PFSK-1 (cell line): ENCODE data around the gene SUOX.

ENCODE experiments used
- FOXP2 ChIP-seq: optimal IDR thresholded peaks from 2 replicates; pipeline ENCODE3; 2011; ENCODE audit warnings: borderline replicate concordance, control low read depth, inconsistent platforms; ENCODE audit not compliant: insufficient read depth; ENCODE audit errors: extremely low read length, extremely low read depth
- POLR2AphosphoS5 ChIP-seq: IDR thresholded peaks from 2 replicates; pipeline ENCODE4 v1.6.1; 2012; ENCODE audit warnings: low read depth, mild to moderate bottlenecking, control low read depth, low read length, moderate library complexity
- REST ChIP-seq, 2 experiments: IDR thresholded peaks; 2 replicates each; pipeline versions ENCODE4 v1.6.1 to v1.8.0; 2011 to 2012; ENCODE audit warnings: low read depth in 2 of 2, low read length in 2 of 2, control low read depth in 1 of 2, inconsistent platforms in 1 of 2, mild to moderate bottlenecking in 1 of 2, moderate library complexity in 1 of 2; ENCODE audit not compliant: insufficient read depth in 1 of 2
- SIN3A ChIP-seq: IDR thresholded peaks from 2 replicates; pipeline ENCODE4 v1.6.1; 2012; ENCODE audit warnings: mild to moderate bottlenecking, low read length, moderate library complexity, borderline replicate concordance; ENCODE audit not compliant: insufficient read depth
- TAF1 ChIP-seq: IDR thresholded peaks from 2 replicates; pipeline ENCODE4 v1.6.1; 2012; ENCODE audit warnings: low read length, control low read depth, borderline replicate concordance; ENCODE audit not compliant: insufficient read depth

Gene SUOX

GRCh38 chr12:56007564-56008559, 10.8 kb downstream of the SUOX start:
- TF ChIP-seq SIN3A = no peak
- TF ChIP-seq FOXP2 = no peak
- TF ChIP-seq REST (IDR thresholded peaks at IDR 0.05; ENCODE audit: insufficient read depth in 1 of 2, low read depth in 2 of 2, low read length in 2 of 2) = no peak
- TF ChIP-seq TAF1 = no peak

- no peak for TF ChIP-seq TAF1
- TF ChIP-seq SIN3A = no peak
- TF ChIP-seq REST (IDR thresholded peaks at IDR 0.05; ENCODE audit: insufficient read depth in 1 of 2, low read depth in 2 of 2, low read length in 2 of 2) = no peak
These were observed 13.1 kb downstream of the SUOX start for GRCh38 chr12:56010111-56010570.

GRCh38 chr12:56011509-56012090, 14.5 kb downstream of the SUOX start:
- TF ChIP-seq SIN3A (no peak), TAF1 (no peak), REST (IDR thresholded peaks at IDR 0.05; ENCODE audit: insufficient read depth in 1 of 2, low read depth in 2 of 2, low read length in 2 of 2) (no peak), POLR2AphosphoS5 (no peak), FOXP2 (no peak)

- TF ChIP-seq POLR2AphosphoS5 (no peak), REST (IDR thresholded peaks at IDR 0.05; ENCODE audit: insufficient read depth in 1 of 2, low read depth in 2 of 2, low read length in 2 of 2) (no peak), TAF1 (no peak), FOXP2 (no peak), SIN3A (no peak)
These were observed 16.4 kb downstream of the SUOX start for GRCh38 chr12:56013482-56013881.
